ENCODE data around the gene SMARCC1.

SMARCC1 gene

DNA sequence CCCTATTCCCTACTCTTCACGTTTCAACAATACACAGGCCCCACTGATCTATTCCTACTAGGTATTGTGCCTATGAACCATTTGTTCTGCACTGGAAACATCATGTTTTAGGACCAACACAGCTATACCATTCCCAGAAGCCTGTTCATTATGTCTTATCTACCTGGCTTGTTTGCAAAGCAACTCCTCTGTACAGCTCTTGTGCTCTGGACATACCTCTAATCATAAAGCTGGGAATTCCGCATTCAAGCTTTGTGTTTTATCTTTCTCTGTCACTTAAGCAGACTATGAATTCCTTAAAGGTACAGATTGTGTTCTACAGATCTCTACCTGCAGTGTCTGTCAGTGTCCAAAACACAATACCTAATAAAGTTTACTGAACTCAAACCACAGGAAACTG, 115.6 kb downstream of the SMARCC1 start:
- Histone ChIP-seq H3K27me3 (ENCODE audit: insufficient read depth, low read depth, severe bottlenecking) (no peaks in the 10 kb centered on the region), H3K4me3 (ENCODE audit: low read depth, low read length) (no peak overlapping the region), H3K27ac (no peak overlapping the region), H3K9me3 (ENCODE audit: severe bottlenecking) (no peaks in the 10 kb centered on the region), H3K36me3 (peaks cover 58% of the 10 kb centered on the region)
- TF ChIP-seq, protein P1, sequence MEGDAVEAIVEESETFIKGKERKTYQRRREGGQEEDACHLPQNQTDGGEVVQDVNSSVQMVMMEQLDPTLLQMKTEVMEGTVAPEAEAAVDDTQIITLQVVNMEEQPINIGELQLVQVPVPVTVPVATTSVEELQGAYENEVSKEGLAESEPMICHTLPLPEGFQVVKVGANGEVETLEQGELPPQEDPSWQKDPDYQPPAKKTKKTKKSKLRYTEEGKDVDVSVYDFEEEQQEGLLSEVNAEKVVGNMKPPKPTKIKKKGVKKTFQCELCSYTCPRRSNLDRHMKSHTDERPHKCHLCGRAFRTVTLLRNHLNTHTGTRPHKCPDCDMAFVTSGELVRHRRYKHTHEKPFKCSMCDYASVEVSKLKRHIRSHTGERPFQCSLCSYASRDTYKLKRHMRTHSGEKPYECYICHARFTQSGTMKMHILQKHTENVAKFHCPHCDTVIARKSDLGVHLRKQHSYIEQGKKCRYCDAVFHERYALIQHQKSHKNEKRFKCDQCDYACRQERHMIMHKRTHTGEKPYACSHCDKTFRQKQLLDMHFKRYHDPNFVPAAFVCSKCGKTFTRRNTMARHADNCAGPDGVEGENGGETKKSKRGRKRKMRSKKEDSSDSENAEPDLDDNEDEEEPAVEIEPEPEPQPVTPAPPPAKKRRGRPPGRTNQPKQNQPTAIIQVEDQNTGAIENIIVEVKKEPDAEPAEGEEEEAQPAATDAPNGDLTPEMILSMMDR (IDR thresholded peaks at IDR 0.05; ENCODE audit: low read depth, low read length), result no peak
- no peak for DNase-seq

DNA sequence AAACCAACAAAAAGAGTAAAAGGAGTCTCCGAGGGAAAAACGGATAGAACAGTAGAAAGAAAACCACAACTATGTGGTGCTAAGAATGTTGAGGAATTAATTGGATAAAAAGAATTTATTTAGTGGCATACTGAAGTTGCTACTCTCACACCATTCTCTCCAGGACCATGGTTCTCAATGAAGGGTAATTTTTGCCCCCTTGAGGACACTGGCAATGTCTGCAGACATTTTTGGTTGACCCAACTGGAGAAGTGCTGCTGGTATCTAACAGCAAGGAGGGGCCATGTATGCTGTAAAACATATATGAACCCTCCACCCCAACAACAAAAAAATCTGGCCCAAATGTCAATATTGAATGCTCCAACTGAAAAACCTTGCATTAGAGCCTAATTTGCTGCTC, 117.2 kb downstream of the SMARCC1 start:
- Histone ChIP-seq H3K4me3 (ENCODE audit: low read depth, low read length) (no peak overlapping the region), H3K27ac (no peak overlapping the region), H3K9me3 (ENCODE audit: severe bottlenecking) (no peaks in the 10 kb centered on the region), H3K27me3 (ENCODE audit: insufficient read depth, low read depth, severe bottlenecking) (no peaks in the 10 kb centered on the region), H3K36me3 (peaks cover 58% of the 10 kb centered on the region)
- TF ChIP-seq, protein P1 (IDR thresholded peaks at IDR 0.05; ENCODE audit: low read depth, low read length), result 0 out of 2 replicates have a peak, but pooled peaks have one; percentile 20
- DNase-seq, result peak; percentile 11

DNA sequence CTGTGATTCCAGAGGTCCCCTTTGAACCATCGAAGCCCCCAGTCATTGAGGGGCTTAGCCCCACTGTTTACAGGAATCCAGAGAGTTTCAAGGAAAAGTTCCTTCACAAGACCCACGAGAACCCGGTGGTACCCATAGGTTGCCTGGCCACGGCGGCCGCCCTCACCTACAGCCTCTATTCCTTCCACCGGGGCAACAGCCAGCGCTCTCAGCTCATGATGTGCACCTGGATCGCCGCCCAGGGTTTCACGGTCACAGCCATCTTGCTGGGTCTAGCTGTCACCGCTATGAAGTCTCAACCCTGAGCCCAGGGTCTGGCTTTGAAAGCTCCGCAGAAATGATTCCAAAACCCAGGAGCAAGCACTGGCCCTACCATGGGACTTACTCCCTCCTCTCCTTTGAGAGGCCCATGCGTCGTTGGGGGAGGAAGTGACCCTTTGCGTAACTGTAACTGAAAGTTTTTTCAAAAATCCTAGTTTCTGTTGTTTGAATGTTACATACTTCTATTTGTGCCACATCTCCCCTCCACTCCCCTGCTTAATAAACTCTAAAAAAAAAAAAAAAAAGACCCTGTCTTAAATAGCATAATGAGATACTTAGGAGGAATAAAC, 118.0 kb downstream of the SMARCC1 start:
- no peak for DNase-seq
- H3K36me3 ChIP-seq, result peaks cover 56% of the 10 kb centered on the region
- no peaks in the 10 kb centered on the region for H3K27me3 ChIP-seq (ENCODE audit: insufficient read depth, low read depth, severe bottlenecking)
- H3K4me3 ChIP-seq (ENCODE audit: low read depth, low read length), result no peak overlapping the region
- H3K27ac ChIP-seq, result no peak overlapping the region
- H3K9me3 ChIP-seq (ENCODE audit: severe bottlenecking), result peaks cover under 1% of the 10 kb centered on the region
- TF ChIP-seq, protein P1 (IDR thresholded peaks at IDR 0.05; ENCODE audit: low read depth, low read length), result no peak

DNA sequence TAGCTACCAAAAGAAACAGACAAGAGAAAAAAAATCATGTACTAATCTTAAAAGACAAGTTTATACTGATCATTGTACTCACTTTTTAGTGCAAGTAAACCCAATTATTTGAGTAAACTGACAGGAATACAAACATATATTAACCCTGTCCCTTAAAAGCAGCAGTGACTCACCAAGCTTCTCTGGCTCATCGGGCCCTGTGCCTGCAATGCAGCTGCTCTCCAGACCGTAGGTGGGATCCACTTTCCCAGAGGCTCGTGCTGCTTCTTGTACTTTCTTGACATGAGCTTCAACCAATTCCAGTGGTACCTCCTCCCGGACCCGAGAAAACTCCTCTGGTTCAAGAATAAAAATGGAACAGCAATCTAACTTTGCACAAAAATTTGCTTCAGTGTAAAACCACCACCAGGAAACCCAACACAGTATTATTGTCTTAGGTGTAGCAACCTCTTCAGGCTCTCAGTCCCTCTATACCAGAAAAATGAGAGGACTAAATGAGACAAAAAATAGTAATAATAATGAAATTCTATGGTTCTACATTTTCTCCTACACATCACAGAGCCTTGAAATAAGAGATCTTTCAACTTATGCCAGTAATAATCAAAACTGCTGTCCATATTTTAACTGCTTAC, 120.5 kb downstream of the SMARCC1 start:
- TF ChIP-seq, protein P1 (IDR thresholded peaks at IDR 0.05; ENCODE audit: low read depth, low read length), result no peak
- Histone ChIP-seq H3K27me3 (ENCODE audit: insufficient read depth, low read depth, severe bottlenecking) (no peaks in the 10 kb centered on the region), H3K27ac (no peak overlapping the region), H3K9me3 (ENCODE audit: severe bottlenecking) (peaks cover 5% of the 10 kb centered on the region), H3K36me3 (peaks cover 72% of the 10 kb centered on the region), H3K4me3 (ENCODE audit: low read depth, low read length) (no peak overlapping the region)
- no peak for DNase-seq

DNA sequence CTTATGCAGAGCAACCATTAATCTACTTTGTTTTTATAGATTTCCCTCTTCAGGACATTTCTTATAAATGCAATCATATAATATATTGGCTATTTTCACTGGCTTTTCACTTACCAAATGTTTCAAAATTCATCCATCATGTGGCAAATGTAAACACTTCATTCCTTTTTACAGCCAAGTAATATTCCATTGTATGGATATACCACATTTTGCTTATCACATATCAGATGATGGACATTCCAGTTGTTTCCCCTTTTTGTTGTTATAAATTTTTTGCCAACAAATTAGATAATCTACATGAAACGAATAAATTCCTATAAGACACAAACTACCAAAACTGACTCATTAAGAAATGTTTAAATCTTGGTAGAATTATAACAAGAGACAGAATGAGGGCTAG, 123.2 kb downstream of the SMARCC1 start:
- TF ChIP-seq, protein P1 (IDR thresholded peaks at IDR 0.05; ENCODE audit: low read depth, low read length), result no peak
- peaks cover 5% of the 10 kb centered on the region for H3K9me3 ChIP-seq (ENCODE audit: severe bottlenecking)
- H3K36me3 ChIP-seq, result peaks cover 86% of the 10 kb centered on the region
- no peak for DNase-seq
- no peaks in the 10 kb centered on the region for H3K27me3 ChIP-seq (ENCODE audit: insufficient read depth, low read depth, severe bottlenecking)
- no peak overlapping the region for H3K27ac ChIP-seq
- no peak overlapping the region for H3K4me3 ChIP-seq (ENCODE audit: low read depth, low read length)

Data from WERI-Rb-1 (cell line).